T-cell (primary cell): ENCODE measurements around the gene ADGRL3. TPM values are rescaled to one million over a fixed set of nuclear protein-coding genes. Genes with fewer than 3 reads are reported as not detected.
"Not testable (repeated sequence)": the region's sequence is repeated elsewhere in the genome, so short reads cannot be mapped to it uniquely, and the experiment has no call there.

Source experiments
- ATAC-seq, 4 experiments: fragments of 200-7000 bp in 3 of 4; fragments of 150-1000 bp in 1 of 4; cut with Tn5 transposase; replicated peaks in 1 of 4; 1 replicate in 3 of 4; 2 replicates in 1 of 4; pipeline ENCODE4 v1.10.0; 2021; ENCODE audit warnings: moderate library complexity in 3 of 4, mild to moderate bottlenecking in 2 of 4, moderate number of reproducible peaks in 1 of 4
- CTCF ChIA-PET, 2 donors: fragments of 300-600 bp; sonication (Branson Sonifier 250); formaldehyde crosslinking; loops; one replicate each; lab custom pipeline; 2022; ENCODE audit warnings: antibody characterized with exemption in 2 of 2; lab: Charles Lee
- POLR2A ChIA-PET, 2 donors: fragments of 300-600 bp; sonication (Branson Sonifier 250); formaldehyde crosslinking; loops; one replicate each; lab custom pipeline; 2022; ENCODE audit warnings: antibody characterized with exemption in 2 of 2; lab: Charles Lee
- DNase-seq, 35 experiments: peaks; one replicate each; pipeline versions ENCODE4 v3.0.0 to v3.0.0-alpha.2; 2013 to 2023
- H3K27ac ChIP-seq: one replicate; pipeline ENCODE4 v1.5.1; 2013; ENCODE audit warnings: low read length
- H3K27me3 ChIP-seq, 2 experiments: replicated peaks in 1 of 2; 1 replicate in 1 of 2; 2 replicates in 1 of 2; pipeline versions ENCODE4 v1.6.1 to v1.7.0; 2013; ENCODE audit warnings: low read length in 1 of 2, mixed read lengths in 1 of 2; ENCODE audit not compliant: control insufficient read depth in 2 of 2, insufficient read depth in 2 of 2; ENCODE audit errors: extremely low read depth in 1 of 2
- H3K36me3 ChIP-seq, 2 donors: 1 replicate in 1 of 2; 2 replicates in 1 of 2; pipeline versions ENCODE4 v1.6.1 to v1.7.0; 2013; ENCODE audit warnings: low read length in 1 of 2; ENCODE audit not compliant: control insufficient read depth in 2 of 2, insufficient read depth in 1 of 2; ENCODE audit errors: extremely low read depth in 1 of 2
- H3K4me1 ChIP-seq, 2 experiments: 1 replicate in 1 of 2; 2 replicates in 1 of 2; pipeline versions ENCODE4 v1.6.1 to v1.7.0; 2013; ENCODE audit warnings: low read length in 2 of 2, mixed read lengths in 1 of 2; ENCODE audit not compliant: insufficient read depth in 2 of 2, control insufficient read depth in 1 of 2; ENCODE audit errors: extremely low read depth in 1 of 2
- H3K4me3 ChIP-seq, 2 donors: 1 replicate in 1 of 2; 2 replicates in 1 of 2; pipeline versions ENCODE4 v1.5.1 to v1.7.0; 2013; ENCODE audit warnings: mild to moderate bottlenecking in 2 of 2, low read length in 1 of 2, moderate library complexity in 1 of 2; ENCODE audit not compliant: control insufficient read depth in 1 of 2; ENCODE audit errors: extremely low read depth in 1 of 2
- H3K9me3 ChIP-seq: 2 replicates; pipeline ENCODE4 v1.7.0; 2013
- H3K27ac Mint-ChIP-seq, 2 donors: one replicate each; pipeline ENCODE4 v1.8.0; 2020 to 2021; ENCODE audit warnings: mild to moderate bottlenecking in 2 of 2, mixed read lengths in 2 of 2
- H3K27me3 Mint-ChIP-seq, 2 donors: one replicate each; pipeline ENCODE4 v1.8.0; 2021 to 2022; ENCODE audit warnings: mixed read lengths in 2 of 2
- H3K36me3 Mint-ChIP-seq: one replicate; pipeline ENCODE4 v1.8.0; 2021; ENCODE audit warnings: mixed read lengths
- H3K4me1 Mint-ChIP-seq, 3 donors: one replicate each; pipeline ENCODE4 v1.8.0; 2020 to 2022; ENCODE audit warnings: mixed read lengths in 3 of 3, mild to moderate bottlenecking in 1 of 3
- H3K4me3 Mint-ChIP-seq, 3 donors: one replicate each; pipeline ENCODE4 v1.8.0; 2020 to 2022; ENCODE audit warnings: mild to moderate bottlenecking in 3 of 3, mixed read lengths in 3 of 3, moderate library complexity in 3 of 3
- H3K9me3 Mint-ChIP-seq, 3 donors: one replicate each; pipeline ENCODE4 v1.8.0; 2020 to 2022; ENCODE audit warnings: mixed read lengths in 3 of 3
- WGBS: methylation state at CpG from one replicate; pipeline ENCODE4 v1.1.5; 2013; ENCODE audit warnings: missing lambda C conversion rate; ENCODE audit not compliant: insufficient coverage; 5-methylcytosine and 5-hydroxymethylcytosine counted together
- total RNA-seq, 35 experiments: library from RNA in 6 of 35; stranded (reverse) in 6 of 35; fragments of 120-200 nt in 1 of 35; gene quantifications; one replicate each; pipeline versions ENCODE4 v1.2.1 to v1.2.4 and lab custom pipeline; 2013 to 2026

ADGRL3 gene
- total RNA-seq, 5 donors from 2014 or later (not counting 1 experiment from before 2014, with no cell fraction given), result 0.09 TPM; not detected in 4

- no peak overlapping the region for H3K27ac Mint-ChIP-seq
- ChIA-PET POLR2A (interaction anchor here in 1 of 2 donors (0.5 kb wide), 1 partner anchor 21 kb away, joined by 3 read pairs; no protein-coding TSS in a partner anchor), CTCF (interaction anchor here in 1 of 2 donors (0.6 kb wide), 1 partner anchor 266 kb away, joined by 4 read pairs; no protein-coding TSS in a partner anchor)
- H3K4me3 ChIP-seq, result no peak overlapping the region
- WGBS, result no CpG with 5 or more reads among the region's 4 CpGs
- no peaks in the 10 kb centered on the region for H3K36me3 ChIP-seq
- no peaks in the 10 kb centered on the region for H3K4me1 Mint-ChIP-seq
- H3K36me3 Mint-ChIP-seq, result no peaks in the 10 kb centered on the region
- peaks cover 12 to 21% (median 15%) of the 10 kb centered on the region in 3 donors for H3K9me3 Mint-ChIP-seq
- no peaks in the 10 kb centered on the region for H3K9me3 ChIP-seq
- H3K27me3 ChIP-seq, result no peaks in the 10 kb centered on the region
- H3K27me3 Mint-ChIP-seq, result no peaks in the 10 kb centered on the region
- ATAC-seq, result no peak
- no peaks in the 10 kb centered on the region for H3K4me1 ChIP-seq
- no peak overlapping the region for H3K27ac ChIP-seq
- no peak overlapping the region for H3K4me3 Mint-ChIP-seq
- DNase-seq, result no peak
Observed at GRCh38 chr4:61619528-61619927, 419.4 kb downstream of the ADGRL3 start.

GRCh38 chr4:61628282-61628681, 428.2 kb downstream of the ADGRL3 start:
- ChIA-PET CTCF (no interaction called here), POLR2A (no interaction called here)
- no peaks in the 10 kb centered on the region for H3K36me3 Mint-ChIP-seq
- H3K9me3 Mint-ChIP-seq, result peaks cover 6 to 14% (median 8%) of the 10 kb centered on the region in 3 donors
- no peak overlapping the region for H3K27ac ChIP-seq
- H3K27ac Mint-ChIP-seq, result no peak overlapping the region
- H3K4me1 ChIP-seq, result no peaks in the 10 kb centered on the region
- no peak overlapping the region for H3K4me3 ChIP-seq
- H3K27me3 ChIP-seq, result no peaks in the 10 kb centered on the region
- no CpG with 5 or more reads among the region's 1 CpG for WGBS
- H3K4me1 Mint-ChIP-seq, result no peaks in the 10 kb centered on the region
- ATAC-seq (no peak), DNase-seq (no peak)
- H3K4me3 Mint-ChIP-seq, result no peak overlapping the region
- no peaks in the 10 kb centered on the region for H3K27me3 Mint-ChIP-seq
- peaks cover 2% of the 10 kb centered on the region for H3K9me3 ChIP-seq
- no peaks in the 10 kb centered on the region for H3K36me3 ChIP-seq

GRCh38 chr4:61628727-61629126, 428.6 kb downstream of the ADGRL3 start:
- DNase-seq (no peak), ATAC-seq (no peak)
- no peaks in the 10 kb centered on the region for H3K36me3 ChIP-seq
- Mint-ChIP-seq H3K36me3 (no peaks in the 10 kb centered on the region), H3K27ac (no peak overlapping the region), H3K9me3 (peaks cover 4 to 14% (median 4%) of the 10 kb centered on the region in 3 donors), H3K4me3 (no peak overlapping the region), H3K4me1 (no peaks in the 10 kb centered on the region), H3K27me3 (no peaks in the 10 kb centered on the region)
- H3K27ac ChIP-seq, result no peak overlapping the region
- no peak overlapping the region for H3K4me3 ChIP-seq
- ChIA-PET POLR2A (interaction anchor here in 1 of 2 donors (0.7 kb wide), 1 partner anchor 99 kb away, joined by 3 read pairs; no protein-coding TSS in a partner anchor), CTCF (no interaction called here)
- WGBS, result no CpG with 5 or more reads among the region's 1 CpG
- peaks cover 2% of the 10 kb centered on the region for H3K9me3 ChIP-seq
- no peaks in the 10 kb centered on the region for H3K27me3 ChIP-seq
- no peaks in the 10 kb centered on the region for H3K4me1 ChIP-seq

- no peak overlapping the region for H3K4me3 Mint-ChIP-seq
- H3K27ac Mint-ChIP-seq, result no peak overlapping the region
- CTCF ChIA-PET, result no interaction called here
- Histone ChIP-seq H3K9me3 (peaks cover 2% of the 10 kb centered on the region), H3K4me1 (no peaks in the 10 kb centered on the region), H3K27me3 (no peaks in the 10 kb centered on the region), H3K27ac (no peak overlapping the region), H3K4me3 (no peak overlapping the region), H3K36me3 (no peaks in the 10 kb centered on the region)
- no peak for DNase-seq
- ATAC-seq, result no peak
- peaks cover 9 to 20% (median 14%) of the 10 kb centered on the region in 3 donors for H3K9me3 Mint-ChIP-seq
- H3K4me1 Mint-ChIP-seq, result no peaks in the 10 kb centered on the region
- H3K36me3 Mint-ChIP-seq, result no peaks in the 10 kb centered on the region
- no CpG with 5 or more reads among the region's 2 CpGs for WGBS
- no peaks in the 10 kb centered on the region for H3K27me3 Mint-ChIP-seq
- POLR2A ChIA-PET, result no interaction called here
Observed at GRCh38 chr4:61630548-61630947, 430.4 kb downstream of the ADGRL3 start.

GRCh38 chr4:61638591-61638990, 438.5 kb downstream of the ADGRL3 start:
- no peak for DNase-seq
- H3K27me3 ChIP-seq, result no peaks in the 10 kb centered on the region
- ChIA-PET CTCF (no interaction called here), POLR2A (no interaction called here)
- no peaks in the 10 kb centered on the region for H3K9me3 ChIP-seq
- no peaks in the 10 kb centered on the region for H3K27me3 Mint-ChIP-seq
- no peaks in the 10 kb centered on the region for H3K4me1 Mint-ChIP-seq
- H3K36me3 Mint-ChIP-seq, result no peaks in the 10 kb centered on the region
- H3K9me3 Mint-ChIP-seq, result peaks cover 9 to 28% (median 14%) of the 10 kb centered on the region in 3 donors
- no peak overlapping the region for H3K4me3 Mint-ChIP-seq
- no peaks in the 10 kb centered on the region for H3K36me3 ChIP-seq
- no CpG with 5 or more reads among the region's 1 CpG for WGBS
- no peaks in the 10 kb centered on the region for H3K4me1 ChIP-seq
- no peak overlapping the region for H3K4me3 ChIP-seq
- H3K27ac Mint-ChIP-seq, result no peak overlapping the region
- no peak for ATAC-seq
- H3K27ac ChIP-seq, result no peak overlapping the region

- H3K4me1 ChIP-seq, DNase-seq, ATAC-seq, H3K27me3 Mint-ChIP-seq, POLR2A ChIA-PET, H3K9me3 Mint-ChIP-seq, H3K4me3 ChIP-seq, H3K27ac ChIP-seq, CTCF ChIA-PET, H3K36me3 ChIP-seq, H3K4me3 Mint-ChIP-seq, H3K9me3 ChIP-seq, H3K4me1 Mint-ChIP-seq, H3K27ac Mint-ChIP-seq, H3K36me3 Mint-ChIP-seq, H3K27me3 ChIP-seq: not testable (repeated sequence)
- WGBS, result 93% methylated on average over 21 of the region's 26 CpGs
Observed at GRCh38 chr4:61646746-61647350, 446.7 kb downstream of the ADGRL3 start.
